H9 (cell line): ENCODE data around the gene LPP. TPM values are rescaled to one million over a fixed set of nuclear protein-coding genes. Genes with fewer than 3 reads are reported as not detected.

Source experiments
- DNase-seq: peaks from one replicate; pipeline ENCODE4 v3.0.0-alpha.2; 2017
- H2AFZ ChIP-seq: one replicate; pipeline ENCODE4 v1.6.1; 2013; ENCODE audit warnings: mild to moderate bottlenecking, low read length, control low read depth, moderate library complexity
- H2AK5ac ChIP-seq: 2 replicates; pipeline ENCODE4 v1.6.1; 2013; ENCODE audit warnings: low read length, control low read depth, mixed read lengths; ENCODE audit not compliant: insufficient read length
- H2BK120ac ChIP-seq: one replicate; pipeline ENCODE4 v1.6.1; 2013; ENCODE audit warnings: low read depth, mild to moderate bottlenecking, low read length, control low read depth, inconsistent platforms; ENCODE audit not compliant: poor library complexity, severe bottlenecking
- H2BK12ac ChIP-seq: 2 replicates; pipeline ENCODE4 v1.6.1; 2013; ENCODE audit warnings: low read length, control low read depth, mixed read lengths, low read depth; ENCODE audit not compliant: insufficient read length
- H2BK15ac ChIP-seq: 2 replicates; pipeline ENCODE4 v1.6.1; 2013; ENCODE audit warnings: low read depth, low read length, control low read depth
- H2BK20ac ChIP-seq: one replicate; pipeline ENCODE4 v1.6.1; 2013; ENCODE audit warnings: low read depth, mild to moderate bottlenecking, low read length, control low read depth, inconsistent platforms; ENCODE audit not compliant: poor library complexity, severe bottlenecking
- H2BK5ac ChIP-seq: 2 replicates; pipeline ENCODE4 v1.6.1; 2013; ENCODE audit warnings: low read length, control low read depth, mixed read lengths; ENCODE audit not compliant: insufficient read length
- H3K14ac ChIP-seq: 2 replicates; pipeline ENCODE4 v1.6.1; 2013; ENCODE audit warnings: low read length, control low read depth; ENCODE audit not compliant: insufficient read depth
- H3K18ac ChIP-seq: 2 replicates; pipeline ENCODE4 v1.6.1; 2013; ENCODE audit warnings: low read depth, mild to moderate bottlenecking, mixed read lengths, low read length, control low read depth; ENCODE audit not compliant: insufficient read length
- H3K23ac ChIP-seq: 2 replicates; pipeline ENCODE4 v1.6.1; 2013; ENCODE audit warnings: low read length, control low read depth, mixed read lengths, low read depth; ENCODE audit not compliant: insufficient read length
- H3K23me2 ChIP-seq: 2 replicates; pipeline ENCODE4 v1.6.1; 2013; ENCODE audit warnings: low read depth, mild to moderate bottlenecking, mixed read lengths, low read length, control low read depth; ENCODE audit not compliant: insufficient read length, poor library complexity, severe bottlenecking
- H3K27ac ChIP-seq: 2 replicates; pipeline ENCODE4 v1.5.1; 2013; ENCODE audit warnings: low read length, control low read depth, mixed read lengths, low read depth; ENCODE audit not compliant: insufficient read length
- H3K27me3 ChIP-seq: 2 replicates; pipeline ENCODE4 v1.6.1; 2013; ENCODE audit warnings: low read length, control low read depth, inconsistent platforms; ENCODE audit not compliant: insufficient read depth
- H3K4ac ChIP-seq: 2 replicates; pipeline ENCODE4 v1.6.1; 2013; ENCODE audit warnings: low read depth, mild to moderate bottlenecking, control low read depth, inconsistent platforms, low read length, moderate library complexity
- H3K4me1 ChIP-seq: 2 replicates; pipeline ENCODE4 v1.6.1; 2013; ENCODE audit warnings: low read length, control low read depth, inconsistent platforms; ENCODE audit not compliant: insufficient read depth
- H3K4me2 ChIP-seq: 2 replicates; pipeline ENCODE4 v1.6.1; 2013; ENCODE audit warnings: low read length, control low read depth, mixed read lengths; ENCODE audit not compliant: insufficient read length, insufficient read depth
- H3K56ac ChIP-seq: 2 replicates; pipeline ENCODE4 v1.6.1; 2013; ENCODE audit warnings: low read depth, mild to moderate bottlenecking, mixed read lengths, low read length, control low read depth; ENCODE audit not compliant: insufficient read length
- H3K79me1 ChIP-seq: 2 replicates; pipeline ENCODE4 v1.6.1; 2013; ENCODE audit warnings: low read depth, mild to moderate bottlenecking, moderate library complexity, low read length, control low read depth, inconsistent platforms; ENCODE audit not compliant: insufficient read depth, poor library complexity, severe bottlenecking
- H3K79me2 ChIP-seq: 2 replicates; pipeline ENCODE4 v1.6.1; 2013; ENCODE audit warnings: low read length, control low read depth, inconsistent platforms; ENCODE audit not compliant: insufficient read depth
- H3K9ac ChIP-seq: 2 replicates; pipeline ENCODE4 v1.6.1; 2013; ENCODE audit warnings: low read length, control low read depth, mixed read lengths; ENCODE audit not compliant: insufficient read length; ENCODE audit errors: extremely low read depth
- H3K9me3 ChIP-seq: one replicate; pipeline ENCODE4 v1.6.1; 2013; ENCODE audit warnings: low read depth, low read length, inconsistent platforms; ENCODE audit not compliant: control insufficient read depth
- H3T11ph ChIP-seq: one replicate; pipeline ENCODE4 v1.6.1; 2013; ENCODE audit warnings: mild to moderate bottlenecking, low read length, control low read depth, inconsistent platforms
- H4K20me1 ChIP-seq: one replicate; pipeline ENCODE4 v1.6.1; 2013; ENCODE audit not compliant: control insufficient read depth, insufficient read length, insufficient read depth
- H4K5ac ChIP-seq: 2 replicates; pipeline ENCODE4 v1.6.1; 2013; ENCODE audit warnings: low read depth, mild to moderate bottlenecking, mixed read lengths, low read length, control low read depth; ENCODE audit not compliant: insufficient read length
- H4K8ac ChIP-seq: replicated peaks from 2 replicates; pipeline ENCODE4 v1.6.1; 2013; ENCODE audit warnings: low read length, control low read depth, mixed read lengths, low read depth; ENCODE audit not compliant: insufficient read length
- H4K91ac ChIP-seq: 2 replicates; pipeline ENCODE4 v1.6.1; 2013; ENCODE audit warnings: low read depth, mild to moderate bottlenecking, moderate library complexity, mixed read lengths, low read length, control low read depth; ENCODE audit not compliant: insufficient read length
- H3K27ac Mint-ChIP-seq, 3 experiments: 2 replicates in 2 of 3; 3 replicates in 1 of 3; pipeline ENCODE4 v1.8.0; 2020 to 2021; ENCODE audit warnings: mixed read lengths in 3 of 3, mild to moderate bottlenecking in 1 of 3, moderate library complexity in 1 of 3
- H3K27me3 Mint-ChIP-seq: 2 replicates; pipeline ENCODE4 v1.8.0; 2021; ENCODE audit warnings: low read depth, mild to moderate bottlenecking, moderate library complexity, mixed read lengths
- H3K36me3 Mint-ChIP-seq, 3 experiments: 2 replicates in 2 of 3; 3 replicates in 1 of 3; pipeline ENCODE4 v1.8.0; 2020 to 2021; ENCODE audit warnings: low read depth in 3 of 3, mixed read lengths in 3 of 3; ENCODE audit not compliant: insufficient read depth in 1 of 3
- H3K4me1 Mint-ChIP-seq, 2 experiments: 2 replicates each; pipeline ENCODE4 v1.8.0; 2020; ENCODE audit warnings: mixed read lengths in 2 of 2
- H3K4me3 Mint-ChIP-seq, 2 experiments: 2 replicates in 1 of 2; 3 replicates in 1 of 2; pipeline ENCODE4 v1.8.0; 2020 to 2021; ENCODE audit warnings: mild to moderate bottlenecking in 2 of 2, mixed read lengths in 2 of 2, moderate library complexity in 1 of 2
- H3K9me3 Mint-ChIP-seq, 2 experiments: 2 replicates in 1 of 2; 3 replicates in 1 of 2; pipeline ENCODE4 v1.8.0; 2020; ENCODE audit warnings: mild to moderate bottlenecking in 2 of 2, mixed read lengths in 2 of 2, moderate library complexity in 1 of 2
- WGBS: extraction: QIAGEN DNeasy Blood & Tissue Kit; methylation state at CpG from one replicate; pipeline ENCODE4 v1.1.7; 2013; ENCODE audit warnings: missing lambda C conversion rate, low lambda C conversion rate, mixed read lengths; ENCODE audit not compliant: insufficient read length; ENCODE audit errors: extremely low coverage; 5-methylcytosine and 5-hydroxymethylcytosine counted together
- total RNA-seq: library from RNA; stranded (reverse); gene quantifications from 2 replicates; pipeline ENCODE4 v1.2.1, GENCODE V29; 2021
- TF ChIP-seq, protein P1 (sequence below): fragments of 200-600 bp; sonication (generic); conservative IDR thresholded peaks from 3 replicates; pipeline ENCODE4 v1.8.0; 2021; ENCODE audit warnings: antibody characterized with exemption, mild to moderate bottlenecking

The LPP gene
- total RNA-seq, 1 experiment from 2014 or later = 64.6 TPM

DNA sequence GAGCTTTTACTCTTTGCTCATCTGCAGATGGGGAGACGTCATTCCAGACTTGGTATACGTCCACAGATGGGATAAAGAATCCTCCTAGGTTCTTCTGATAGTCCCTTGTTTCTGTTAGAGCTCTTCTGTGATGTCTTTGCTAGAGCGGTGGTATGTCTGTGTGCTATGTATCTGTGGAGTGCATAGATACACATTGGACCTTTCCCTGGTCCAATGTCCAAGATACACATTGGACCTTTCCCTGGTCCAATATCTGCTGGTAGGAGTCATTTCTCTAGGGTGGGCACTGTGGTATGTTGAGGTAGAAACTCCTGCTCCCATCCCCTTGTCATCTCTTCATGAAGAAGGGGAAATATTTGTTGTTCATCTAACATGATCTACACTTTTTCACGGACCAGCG is 47.5 kb upstream of the LPP start:
- Mint-ChIP-seq H3K36me3 (no peaks in the 10 kb centered on the region), H3K27me3 (peaks cover 4% of the 10 kb centered on the region), H3K9me3 (no peaks in the 10 kb centered on the region), H3K27ac (no peak overlapping the region), H3K4me1 (peaks cover 15 to 17% of the 10 kb centered on the region in 2 experiments), H3K4me3 (no peak overlapping the region)
- Histone ChIP-seq H3K23ac (no peak overlapping the region), H4K5ac (no peak overlapping the region), H2BK12ac (no peak overlapping the region), H2AK5ac (no peak overlapping the region), H2AFZ (no peak overlapping the region), H3K4ac (no peak overlapping the region), H3K79me1 (no peaks in the 10 kb centered on the region), H2BK15ac (no peak overlapping the region), H4K8ac (no peak overlapping the region), H3K9me3 (no peaks in the 10 kb centered on the region), H3K14ac (no peak overlapping the region), H3K27ac (no peak overlapping the region), H2BK120ac (no peak overlapping the region), H4K91ac (no peak overlapping the region), H3K4me1 (no peaks in the 10 kb centered on the region; the same call in 1 of the 2 replicates), H3K18ac (no peak overlapping the region), H3K23me2 (no peaks in the 10 kb centered on the region), H3K56ac (no peak overlapping the region), H3K4me2 (no peak overlapping the region), H3K9ac (no peak overlapping the region), H2BK20ac (no peak overlapping the region), H3K27me3 (no peaks in the 10 kb centered on the region), H4K20me1 (no peaks in the 10 kb centered on the region), H3K79me2 (no peaks in the 10 kb centered on the region), H2BK5ac (no peak overlapping the region), H3T11ph (no peak overlapping the region)
- no CpG with 5 or more reads among the region's 5 CpGs for WGBS
- TF ChIP-seq, protein P1, sequence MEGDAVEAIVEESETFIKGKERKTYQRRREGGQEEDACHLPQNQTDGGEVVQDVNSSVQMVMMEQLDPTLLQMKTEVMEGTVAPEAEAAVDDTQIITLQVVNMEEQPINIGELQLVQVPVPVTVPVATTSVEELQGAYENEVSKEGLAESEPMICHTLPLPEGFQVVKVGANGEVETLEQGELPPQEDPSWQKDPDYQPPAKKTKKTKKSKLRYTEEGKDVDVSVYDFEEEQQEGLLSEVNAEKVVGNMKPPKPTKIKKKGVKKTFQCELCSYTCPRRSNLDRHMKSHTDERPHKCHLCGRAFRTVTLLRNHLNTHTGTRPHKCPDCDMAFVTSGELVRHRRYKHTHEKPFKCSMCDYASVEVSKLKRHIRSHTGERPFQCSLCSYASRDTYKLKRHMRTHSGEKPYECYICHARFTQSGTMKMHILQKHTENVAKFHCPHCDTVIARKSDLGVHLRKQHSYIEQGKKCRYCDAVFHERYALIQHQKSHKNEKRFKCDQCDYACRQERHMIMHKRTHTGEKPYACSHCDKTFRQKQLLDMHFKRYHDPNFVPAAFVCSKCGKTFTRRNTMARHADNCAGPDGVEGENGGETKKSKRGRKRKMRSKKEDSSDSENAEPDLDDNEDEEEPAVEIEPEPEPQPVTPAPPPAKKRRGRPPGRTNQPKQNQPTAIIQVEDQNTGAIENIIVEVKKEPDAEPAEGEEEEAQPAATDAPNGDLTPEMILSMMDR = no peak
- DNase-seq = no peak
